Occipital lobe (tissue), 3 donors: ENCODE results near the gene MMS19. TPM values are rescaled to one million over a fixed set of nuclear protein-coding genes. Genes with fewer than 3 reads are reported as not detected.
"Not testable (repeated sequence)": the region's sequence is repeated elsewhere in the genome, so short reads cannot be mapped to it uniquely, and the experiment has no call there.

Experiments used
- DNase-seq: peaks from one replicate; lab custom pipeline; 2025; lab: John Stamatoyannopoulos, UW
- small RNA-seq: library from RNA; depleted of rRNA; stranded (forward); fragments of <200 nt; gene quantifications from one replicate; pipeline ENCODE3, GENCODE V24; 2014
- total RNA-seq: library from RNA; depleted of rRNA; stranded (reverse); fragments of >200 nt; gene quantifications from one replicate; pipeline ENCODE4 v1.2.3, GENCODE V29; 2014

MMS19 gene
- total RNA-seq, 1 donor from 2014 or later: 55.4 TPM

GRCh38 chr10:97425964-97426775 is 72.1 kb downstream of the MMS19 start, which contains the start of gene PGAM1:
Gene PGAM1, plus strand, starts transcription at chr10:97426191. Its CDS starts 117 bp downstream, at chr10:97426308.
- peak; percentile 89 for DNase-seq

DNA sequence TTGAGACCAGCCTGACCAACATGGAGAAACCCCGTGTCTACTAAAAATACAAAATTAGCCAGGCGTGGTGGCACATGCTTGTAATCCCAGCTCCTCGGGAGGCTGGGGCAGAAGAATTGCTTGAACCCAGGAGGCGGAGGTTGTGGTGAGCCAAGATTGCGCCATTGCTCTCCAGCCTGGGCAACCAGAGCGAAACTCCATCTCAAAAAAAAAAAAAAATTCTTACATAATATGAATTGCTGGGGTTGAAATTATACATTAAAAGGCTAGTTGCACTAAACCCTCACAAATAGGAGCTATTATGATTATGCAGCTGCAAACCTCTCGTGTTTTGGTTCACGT is 74.5 kb downstream of the MMS19 start:
- DNase-seq: not testable (repeated sequence)

- no peak for DNase-seq
These were observed 81.7 kb downstream of the MMS19 start for GRCh38 chr10:97416565-97416964.

- DNase-seq: no peak
These were observed 85.3 kb downstream of the MMS19 start for GRCh38 chr10:97412891-97413304.

DNA sequence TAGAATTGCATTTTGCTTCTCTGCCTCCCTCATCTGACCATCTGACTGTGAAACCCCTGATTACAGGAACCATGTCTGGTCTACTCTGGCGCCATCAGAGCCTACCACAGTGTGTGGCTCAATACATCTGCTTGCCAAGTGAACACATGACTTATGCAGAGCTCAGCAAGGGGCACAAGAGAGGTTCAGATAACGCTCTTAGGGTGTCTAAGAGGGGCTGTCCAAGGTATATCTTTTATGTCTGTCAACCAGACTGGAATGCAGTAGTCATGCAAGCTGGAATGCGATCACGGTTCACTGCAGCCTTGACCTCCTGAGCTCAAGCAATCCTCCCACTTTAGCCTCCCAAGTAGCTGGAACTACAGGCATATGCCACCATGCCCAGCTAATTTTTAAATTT is 86.8 kb downstream of the MMS19 start:
- no peak for DNase-seq

DNA sequence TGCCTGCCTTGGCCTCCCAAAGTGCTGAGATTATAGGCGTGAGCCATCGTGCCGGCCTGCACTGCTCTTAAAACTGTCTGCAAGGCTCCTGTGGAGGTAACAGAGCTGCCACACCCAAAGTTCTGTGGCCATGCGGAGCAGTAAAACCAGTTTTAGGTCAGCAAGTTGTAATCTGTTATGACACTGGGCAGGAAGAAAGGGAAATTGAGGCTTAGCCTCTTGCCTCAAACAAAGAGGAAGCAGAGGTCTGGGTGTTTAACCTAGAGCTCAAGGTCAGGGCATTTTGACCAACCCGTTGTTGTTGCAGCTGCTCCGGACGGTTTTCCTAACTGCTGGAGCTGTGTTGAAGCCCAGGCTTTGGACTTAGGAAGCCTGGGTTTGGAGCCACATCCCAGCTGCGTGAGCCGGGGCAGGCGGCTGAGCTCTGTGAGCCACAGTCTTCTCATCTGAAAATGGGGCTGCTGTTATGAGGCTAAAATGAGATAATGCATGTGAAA is 89.7 kb downstream of the MMS19 start:
- DNase-seq: no peak

Small RNA genes lying within 50 kb of the gene (small RNA-seq; reads per million reads assigned to genes)
- not detected for gene RF00019

Other genes with a start within 250 kb of the MMS19 start
- gene ARHGAP19, start 205.8 kb downstream of the MMS19 start, total RNA-seq: 8.4 TPM
- gene FRAT1, start 179.2 kb downstream of the MMS19 start, total RNA-seq: 5.6 TPM
- gene FRAT2, start 163.7 kb downstream of the MMS19 start, total RNA-seq: 16.8 TPM
- gene RRP12, start 97.1 kb downstream of the MMS19 start, total RNA-seq: 9.2 TPM
- gene PGAM1, start 72.2 kb downstream of the MMS19 start, total RNA-seq: 109 TPM
- 38.7 TPM for gene EXOSC1, start 52.4 kb downstream of the MMS19 start, total RNA-seq
- 21.2 TPM for gene ZDHHC16, start 52.2 kb downstream of the MMS19 start, total RNA-seq
- gene UBTD1, start 502 bp upstream of the MMS19 start, total RNA-seq: 1.1 TPM
- gene ANKRD2, start 74.4 kb upstream of the MMS19 start, total RNA-seq: not detected
- 0.62 TPM for gene HOGA1, start 86.0 kb upstream of the MMS19 start, total RNA-seq
- gene C10orf62, start 91.3 kb upstream of the MMS19 start, total RNA-seq: not detected
- gene MORN4, start 135.1 kb upstream of the MMS19 start, total RNA-seq: 36.8 TPM
- 8.7 TPM for gene PI4K2A, start 142.2 kb upstream of the MMS19 start, total RNA-seq
- gene AVPI1, start 188.8 kb upstream of the MMS19 start, total RNA-seq: 1.1 TPM
- gene MARVELD1, start 215.3 kb upstream of the MMS19 start, total RNA-seq: 3.4 TPM
- gene ZFYVE27, start 238.7 kb upstream of the MMS19 start, total RNA-seq: 49.0 TPM